Measurements from ENCODE around the gene SART3. TPM values are rescaled to one million over a fixed set of nuclear protein-coding genes. Genes with fewer than 3 reads are reported as not detected.
"Not testable (repeated sequence)": the region's sequence is repeated elsewhere in the genome, so short reads cannot be mapped to it uniquely, and the experiment has no call there.

SART3 gene
- total RNA-seq, 1 donor from 2014 or later = 72.6 TPM

GRCh38 chr12:108561852-108562347 lies 927 bp upstream of the SART3 start:
- H3K27ac Mint-ChIP-seq (ENCODE audit: unreplicated experiment) = peak overlapping the region; percentile 100
- peak overlapping the region; percentile 100 for H3K4me3 Mint-ChIP-seq (ENCODE audit: unreplicated experiment)
- H3K27me3 Mint-ChIP-seq (ENCODE audit: unreplicated experiment) = peaks cover 4% of the 10 kb centered on the region
- TF ChIP-seq, protein P1, sequence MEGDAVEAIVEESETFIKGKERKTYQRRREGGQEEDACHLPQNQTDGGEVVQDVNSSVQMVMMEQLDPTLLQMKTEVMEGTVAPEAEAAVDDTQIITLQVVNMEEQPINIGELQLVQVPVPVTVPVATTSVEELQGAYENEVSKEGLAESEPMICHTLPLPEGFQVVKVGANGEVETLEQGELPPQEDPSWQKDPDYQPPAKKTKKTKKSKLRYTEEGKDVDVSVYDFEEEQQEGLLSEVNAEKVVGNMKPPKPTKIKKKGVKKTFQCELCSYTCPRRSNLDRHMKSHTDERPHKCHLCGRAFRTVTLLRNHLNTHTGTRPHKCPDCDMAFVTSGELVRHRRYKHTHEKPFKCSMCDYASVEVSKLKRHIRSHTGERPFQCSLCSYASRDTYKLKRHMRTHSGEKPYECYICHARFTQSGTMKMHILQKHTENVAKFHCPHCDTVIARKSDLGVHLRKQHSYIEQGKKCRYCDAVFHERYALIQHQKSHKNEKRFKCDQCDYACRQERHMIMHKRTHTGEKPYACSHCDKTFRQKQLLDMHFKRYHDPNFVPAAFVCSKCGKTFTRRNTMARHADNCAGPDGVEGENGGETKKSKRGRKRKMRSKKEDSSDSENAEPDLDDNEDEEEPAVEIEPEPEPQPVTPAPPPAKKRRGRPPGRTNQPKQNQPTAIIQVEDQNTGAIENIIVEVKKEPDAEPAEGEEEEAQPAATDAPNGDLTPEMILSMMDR (IDR thresholded peaks at IDR 0.05; ENCODE audit: partially characterized antibody, unreplicated experiment) = no peak
- no peak for DNase-seq
- H3K9me3 Mint-ChIP-seq (ENCODE audit: unreplicated experiment) = peaks cover 2% of the 10 kb centered on the region
- H3K36me3 Mint-ChIP-seq (ENCODE audit: unreplicated experiment) = no peaks in the 10 kb centered on the region
- peaks cover 21% of the 10 kb centered on the region for H3K4me1 Mint-ChIP-seq (ENCODE audit: low read depth, unreplicated experiment)

DNA sequence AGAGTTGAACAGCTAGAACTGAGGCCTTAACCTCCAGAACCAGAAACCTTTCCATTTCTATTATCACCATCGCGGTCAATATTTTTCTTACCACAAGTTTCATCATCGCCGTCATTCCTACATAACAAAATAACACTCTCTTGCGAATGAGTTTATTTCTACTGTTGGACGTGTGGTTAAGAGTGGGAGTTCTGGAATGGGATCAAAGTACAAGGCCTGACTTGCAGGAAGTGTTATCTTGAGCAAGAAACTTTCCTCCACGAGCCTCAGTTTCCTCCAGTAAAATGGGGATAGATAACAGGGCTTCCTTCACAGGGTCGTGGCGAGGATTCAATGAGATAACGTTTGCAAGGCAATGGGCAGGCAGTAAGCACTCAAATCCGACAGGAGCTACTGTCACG lies 652 bp downstream of the SART3 start:
- Mint-ChIP-seq H3K36me3 (ENCODE audit: unreplicated experiment) (no peaks in the 10 kb centered on the region), H3K27ac (ENCODE audit: unreplicated experiment) (peak overlapping the region; percentile 100), H3K4me1 (ENCODE audit: low read depth, unreplicated experiment) (peaks cover 16% of the 10 kb centered on the region), H3K27me3 (ENCODE audit: unreplicated experiment) (peaks cover 4% of the 10 kb centered on the region), H3K4me3 (ENCODE audit: unreplicated experiment) (peak overlapping the region; percentile 100), H3K9me3 (ENCODE audit: unreplicated experiment) (peaks cover 2% of the 10 kb centered on the region)
- no peak for DNase-seq
- TF ChIP-seq, protein P1 (IDR thresholded peaks at IDR 0.05; ENCODE audit: partially characterized antibody, unreplicated experiment) = no peak

DNA sequence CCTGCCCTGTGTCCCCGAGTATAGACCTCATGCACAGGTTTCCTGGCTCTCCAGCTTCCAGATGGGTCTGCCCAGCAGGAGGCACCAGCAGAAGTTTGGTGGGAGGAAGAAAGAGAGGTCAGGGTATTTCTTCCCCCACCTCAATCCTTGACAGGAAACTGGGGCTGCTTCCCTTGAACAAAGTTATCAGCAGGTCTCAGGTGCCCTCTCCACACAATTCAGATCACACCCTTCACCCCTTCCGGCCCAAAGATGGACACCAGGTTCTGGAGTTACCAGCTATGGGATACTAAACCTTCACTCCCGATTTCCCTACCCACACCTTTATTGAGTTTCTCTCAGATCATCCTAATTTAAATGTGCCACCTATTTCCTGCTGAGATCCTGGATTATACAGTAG lies 1.2 kb downstream of the SART3 start:
- peak overlapping the region; percentile 100 for H3K4me3 Mint-ChIP-seq (ENCODE audit: unreplicated experiment)

DNA sequence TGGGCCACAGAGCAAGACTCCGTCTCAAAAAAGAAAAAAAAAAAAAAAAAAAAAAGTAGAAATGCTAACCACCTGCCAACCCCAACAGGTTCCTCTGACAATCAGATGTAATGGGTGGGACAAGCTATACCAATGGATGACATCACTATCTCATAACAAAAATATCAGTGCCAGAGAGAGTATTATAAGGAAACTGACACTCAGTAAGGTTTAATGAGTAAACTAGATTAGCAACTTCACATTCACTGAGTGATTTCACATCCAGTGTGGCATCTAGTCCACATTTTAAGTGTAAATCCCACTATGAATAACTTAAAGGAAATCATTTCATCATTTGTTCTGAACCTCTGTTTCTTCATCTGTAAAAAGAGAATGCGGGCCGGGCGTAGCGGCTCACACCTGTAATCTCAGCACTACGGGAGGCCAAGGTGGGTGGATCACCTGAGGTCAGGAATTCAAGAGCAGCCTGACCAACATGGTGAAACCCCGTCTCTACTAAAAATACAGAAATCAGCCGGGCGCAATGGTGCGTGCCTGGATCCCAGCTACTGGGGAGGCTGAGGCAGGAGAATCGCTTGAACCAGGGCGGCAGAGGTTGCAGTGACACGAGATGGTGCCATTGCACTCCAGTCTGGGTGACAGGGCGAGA lies 1.8 kb downstream of the SART3 start:
- no peak for DNase-seq
- H3K4me3 Mint-ChIP-seq (ENCODE audit: unreplicated experiment) = peak overlapping the region; percentile 100
- peaks cover 4% of the 10 kb centered on the region for H3K27me3 Mint-ChIP-seq (ENCODE audit: unreplicated experiment)
- TF ChIP-seq, protein P1 (IDR thresholded peaks at IDR 0.05; ENCODE audit: partially characterized antibody, unreplicated experiment) = no peak
- no peaks in the 10 kb centered on the region for H3K36me3 Mint-ChIP-seq (ENCODE audit: unreplicated experiment)
- H3K9me3 Mint-ChIP-seq (ENCODE audit: unreplicated experiment) = peaks cover 2% of the 10 kb centered on the region
- peak overlapping the region; percentile 38 for H3K27ac Mint-ChIP-seq (ENCODE audit: unreplicated experiment)
- peaks cover 11% of the 10 kb centered on the region for H3K4me1 Mint-ChIP-seq (ENCODE audit: low read depth, unreplicated experiment)

More for the DNA sequence above, 1.2 kb downstream of the SART3 start:
- no peak for DNase-seq
- H3K27ac Mint-ChIP-seq (ENCODE audit: unreplicated experiment) = peak overlapping the region; percentile 100
- H3K9me3 Mint-ChIP-seq (ENCODE audit: unreplicated experiment) = peaks cover 2% of the 10 kb centered on the region
- H3K36me3 Mint-ChIP-seq (ENCODE audit: unreplicated experiment) = no peaks in the 10 kb centered on the region
- H3K4me1 Mint-ChIP-seq (ENCODE audit: low read depth, unreplicated experiment) = peaks cover 13% of the 10 kb centered on the region
- peaks cover 4% of the 10 kb centered on the region for H3K27me3 Mint-ChIP-seq (ENCODE audit: unreplicated experiment)
- TF ChIP-seq, protein P1 (IDR thresholded peaks at IDR 0.05; ENCODE audit: partially characterized antibody, unreplicated experiment) = no peak

DNA sequence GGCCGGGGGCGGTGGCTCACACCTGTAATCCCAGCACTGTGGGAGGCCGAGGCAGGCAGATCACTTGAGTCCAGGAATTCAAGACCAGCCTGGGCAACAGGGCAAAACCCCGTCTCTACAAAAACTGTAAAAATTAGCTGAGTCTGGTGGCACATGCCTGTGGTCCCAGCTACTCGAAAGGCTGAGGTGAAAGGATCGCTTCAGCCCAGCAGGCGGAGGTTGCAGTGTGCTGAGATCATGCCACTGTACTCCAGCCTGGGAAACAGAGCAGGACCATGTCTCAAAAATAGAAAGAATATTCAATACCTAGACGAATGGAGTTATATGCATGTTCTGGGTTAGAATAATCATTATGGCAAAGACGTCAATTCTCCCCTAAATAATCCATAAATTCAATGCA lies 5.6 kb downstream of the SART3 start:
- H3K9me3 Mint-ChIP-seq (ENCODE audit: unreplicated experiment); H3K27ac Mint-ChIP-seq (ENCODE audit: unreplicated experiment); DNase-seq; H3K4me1 Mint-ChIP-seq (ENCODE audit: low read depth, unreplicated experiment); H3K36me3 Mint-ChIP-seq (ENCODE audit: unreplicated experiment); H3K4me3 Mint-ChIP-seq (ENCODE audit: unreplicated experiment); H3K27me3 Mint-ChIP-seq (ENCODE audit: unreplicated experiment): not testable (repeated sequence)

Measured in glutamatergic neuron (in vitro differentiated cells).